K562 (cell line): ENCODE measurements around the gene STRADB. TPM values are rescaled to one million over a fixed set of nuclear protein-coding genes. Genes with fewer than 3 reads are reported as not detected.

Experiments
- ATAC-seq: fragments of 200-7000 bp; cut with Tn5 transposase; 3 replicates; pipeline ENCODE4 v1.9.1; 2020; ENCODE audit warnings: moderate library complexity
- BruUV-seq: library from RNA; stranded (reverse); fragments of 400-500 nt; replicated peaks from 2 replicates; lab custom pipeline; 2021; lab: Mats Ljungman, UMichigan
- CTCF ChIA-PET: fragments of 300-600 bp; formaldehyde crosslinking; extraction: SDS; loops from one replicate; lab custom pipeline; 2021; ENCODE audit warnings: low intra/inter-chr PET ratio; lab: Yijun Ruan, JAX
- POLR2A ChIA-PET: fragments of 300-600, 350-650 bp; sonication (Branson Sonifier 250); formaldehyde crosslinking; extraction: SDS; loops from one replicate; lab custom pipeline; 2021; ENCODE audit warnings: antibody characterized with exemption, inconsistent platforms; lab: Yijun Ruan, JAX
- DNase-seq, 4 experiments: peaks; one replicate each; pipeline versions ENCODE4 v3.0.0 to v3.0.0-alpha.2; 2011 to 2018; ENCODE audit warnings: low spot score in 3 of 4, mixed read lengths in 3 of 4; ENCODE audit errors: extremely low read depth in 1 of 4
- FAIRE-seq: peaks from 2 replicates; lab custom pipeline; 2011; peaks lifted over from hg19 to GRCh38; lab: Jason Lieb, UNC
- H2AFZ ChIP-seq: 2 replicates; pipeline ENCODE4 v1.6.0; 2011; ENCODE audit warnings: low read depth, low read length, control low read depth, inconsistent platforms
- H3K27ac ChIP-seq: fragments of 200-600 bp; 3 replicates; pipeline ENCODE4 v1.8.0; 2011; ENCODE audit warnings: low read depth, mild to moderate bottlenecking, control low read depth, inconsistent platforms, low read length, moderate library complexity, mixed read lengths; ENCODE audit errors: extremely low read depth
- H3K27me3 ChIP-seq, 2 experiments: fragments of 300-600 bp in 1 of 2; 2 replicates in 1 of 2; 3 replicates in 1 of 2; pipeline versions ENCODE4 v1.6.0 to v1.8.0; 2011; ENCODE audit warnings: inconsistent platforms in 2 of 2, low read length in 2 of 2, mild to moderate bottlenecking in 1 of 2, mixed read lengths in 1 of 2, moderate library complexity in 1 of 2; ENCODE audit not compliant: control insufficient read depth in 2 of 2, insufficient read depth in 2 of 2
- H3K36me3 ChIP-seq: fragments of 300-600 bp; 3 replicates; pipeline ENCODE4 v1.8.0; 2011; ENCODE audit warnings: mild to moderate bottlenecking, low read length, inconsistent platforms; ENCODE audit not compliant: control insufficient read depth, insufficient read depth
- H3K4me1 ChIP-seq, 2 experiments: fragments of 200-600 bp in 1 of 2; replicated peaks in 1 of 2; 2 replicates in 1 of 2; 3 replicates in 1 of 2; pipeline versions ENCODE4 v1.5.1 to v1.8.0; 2011; ENCODE audit warnings: inconsistent platforms in 2 of 2, low read length in 2 of 2, mild to moderate bottlenecking in 1 of 2, mixed read lengths in 1 of 2, moderate library complexity in 1 of 2; ENCODE audit not compliant: control insufficient read depth in 2 of 2, insufficient read depth in 2 of 2
- H3K4me2 ChIP-seq: 2 replicates; pipeline ENCODE4 v1.6.1; 2011; ENCODE audit warnings: low read length, control low read depth, inconsistent platforms, mixed read lengths; ENCODE audit not compliant: insufficient read depth
- H3K4me3 ChIP-seq: fragments of 200-600 bp; sonication (generic), shearing (Covaris generic); 2 replicates; pipeline ENCODE4 v1.5.1; 2016; ENCODE audit warnings: control low read depth, inconsistent platforms
- H3K79me2 ChIP-seq: fragments of 200-600 bp; 3 replicates; pipeline ENCODE4 v1.8.0; 2011; ENCODE audit warnings: low read length, inconsistent platforms; ENCODE audit not compliant: control insufficient read depth, insufficient read depth
- H3K9ac ChIP-seq, 2 experiments: 2 replicates each; pipeline versions ENCODE4 v1.6.0 to v1.6.1; 2011; ENCODE audit warnings: low read depth in 2 of 2, low read length in 2 of 2, control low read depth in 1 of 2, inconsistent platforms in 1 of 2, mild to moderate bottlenecking in 1 of 2, mixed read lengths in 1 of 2; ENCODE audit not compliant: insufficient read depth in 1 of 2
- H3K9me1 ChIP-seq: one replicate; pipeline ENCODE4 v1.6.0; 2011; ENCODE audit warnings: inconsistent platforms, mild to moderate bottlenecking, low read length, moderate library complexity; ENCODE audit not compliant: control insufficient read depth, insufficient read depth
- H3K9me3 ChIP-seq: replicated peaks from 2 replicates; pipeline ENCODE4 v1.5.1; 2011; ENCODE audit warnings: low read depth, low read length, inconsistent platforms; ENCODE audit not compliant: control insufficient read depth, insufficient read depth
- H4K20me1 ChIP-seq: replicated peaks from 2 replicates; pipeline ENCODE4 v1.6.1; 2011; ENCODE audit warnings: low read length, inconsistent platforms, mixed read lengths; ENCODE audit not compliant: control insufficient read depth, insufficient read depth
- HCFC1 ChIP-seq: IDR thresholded peaks from 2 replicates; pipeline ENCODE4 v1.6.1; 2012; ENCODE audit warnings: low read depth, low read length, improper control_type of control experiment
- MEIS2 ChIP-seq: fragments of 450-650 bp; IDR thresholded peaks from 2 replicates; pipeline ENCODE4 v1.6.1; 2014; ENCODE audit warnings: mild to moderate bottlenecking; ENCODE audit not compliant: partially characterized antibody
- NFIC ChIP-seq: fragments of 450-650 bp; IDR thresholded peaks from 2 replicates; pipeline ENCODE4 v1.6.1; 2017; ENCODE audit warnings: mild to moderate bottlenecking, inconsistent platforms
- SOX6 ChIP-seq: fragments of 450-650 bp; IDR thresholded peaks from 2 replicates; pipeline ENCODE4 v1.6.1; 2014; ENCODE audit warnings: mild to moderate bottlenecking
- ZBTB7A ChIP-seq: IDR thresholded peaks from 2 replicates; pipeline ENCODE4 v1.6.1; 2011; ENCODE audit warnings: low read depth, mild to moderate bottlenecking, low read length, moderate library complexity, borderline replicate concordance; ENCODE audit not compliant: control insufficient read depth
- WGBS: fragments of 100-300 bp; shearing (Covaris generic); methylation state at CpG from one replicate; pipeline ENCODE4 v1.1.6; 2016; ENCODE audit warnings: low coverage, mixed read lengths; ENCODE audit not compliant: insufficient coverage; ENCODE audit errors: missing lambda C conversion rate; 5-methylcytosine and 5-hydroxymethylcytosine counted together
- in situ Hi-C: fragments of 300-500 bp; cut with MboI; formaldehyde crosslinking; loops from 4 replicates; pipeline ENCODE4 v1.15.0; 2018; ENCODE audit warnings: inconsistent platforms, mixed read lengths
- intact Hi-C: fragments of 100-400 bp; cut with micrococcal nuclease; formaldehyde crosslinking; loops from 2 replicates; pipeline ENCODE4 v1.14.2; 2022
- polyA plus RNA-seq, 8 experiments: library from polyadenylated mRNA; depleted of rRNA in 4 of 8; stranded (reverse) in 5 of 8; unstranded in 3 of 8; fragments of >200 nt; fragmentation: Nextera tagmentation in 2 of 8; fragmentation: Illumina TruSeq in 1 of 8; extraction: Ambion mirVana in 2 of 8; extraction: Trizol in 1 of 8; gene quantifications; 2 replicates each; pipeline versions ENCODE4 v1.2.1 to v1.2.3, GENCODE V29; 2011 to 2014; ENCODE audit warnings: inconsistent platforms in 1 of 8, missing spikeins in 1 of 8
- total RNA-seq, 7 experiments: library from RNA; depleted of rRNA in 6 of 7; stranded (reverse); fragments of >200 nt in 6 of 7; fragmentation: Illumina TruSeq in 2 of 7; extraction: Trizol in 2 of 7; gene quantifications; 2 replicates each; pipeline versions ENCODE4 v1.2.1 to v1.2.3, GENCODE V29; 2011 to 2021; ENCODE audit warnings: low replicate concordance in 1 of 7

STRADB gene
- total and polyA plus RNA-seq, 9 of the 15 experiments (the other 6 are each of a cell fraction or from before 2014, with no cell fraction given) = 6.9 to 30.6 (median 15.7) TPM

DNA sequence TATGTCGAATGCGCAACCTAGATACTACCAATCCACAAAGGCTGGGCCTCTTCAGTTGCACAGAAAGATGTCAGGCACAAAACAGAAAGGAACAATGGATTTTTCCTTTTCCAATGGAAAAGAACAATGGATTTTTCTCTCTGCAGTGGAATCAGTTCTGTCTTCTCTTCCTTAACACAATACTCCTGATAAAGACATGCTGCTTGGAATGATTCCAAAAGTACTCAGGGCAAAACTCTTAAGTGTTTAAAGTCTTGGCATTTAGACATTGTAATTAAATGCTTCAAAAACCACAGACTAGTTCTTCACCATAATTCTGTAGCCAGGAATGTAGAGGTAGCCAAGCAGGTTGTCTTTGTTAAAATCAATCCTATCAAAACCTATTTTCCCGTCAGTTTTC lies 47.7 kb upstream of the STRADB start:
- WGBS = 58% methylated on average over 3 of the region's 3 CpGs
- no TSS peak for BruUV-seq
- TF ChIP-seq HCFC1 = no peak
- TF ChIP-seq ZBTB7A = no peak
- no peak for TF ChIP-seq MEIS2
- TF ChIP-seq NFIC = peak; percentile 82
- TF ChIP-seq SOX6 = peak; percentile 68; the same call in 1 of the 2 replicates
- H4K20me1 ChIP-seq = no peaks in the 10 kb centered on the region
- peaks cover 65% of the 10 kb centered on the region for H3K79me2 ChIP-seq
- in situ Hi-C loops = no loop called here
- H3K9ac ChIP-seq = no peak overlapping the region; a peak in 1 of 4 replicates
- ChIA-PET CTCF (no interaction called here), POLR2A (interaction anchor here (1.4 to 1.9 kb wide), 3 partner anchors 8 to 11 kb away, joined by 5 read pairs; no protein-coding TSS in a partner anchor)
- intact Hi-C loops = no loop called here
- H3K4me3 ChIP-seq = no peak overlapping the region
- ATAC-seq (peak; percentile 25; the same call in 2 of the 3 replicates), DNase-seq (peak in 1 of 4 experiments; percentile 25), FAIRE-seq (peak; percentile 62)
- no peaks in the 10 kb centered on the region for H3K27me3 ChIP-seq
- H3K4me2 ChIP-seq = peak overlapping the region; percentile 9
- no peak overlapping the region for H2AFZ ChIP-seq
- H3K27ac ChIP-seq = no peak overlapping the region; the same call in 1 of the 3 replicates
- H3K9me3 ChIP-seq = no peaks in the 10 kb centered on the region
- H3K36me3 ChIP-seq = peaks cover 10% of the 10 kb centered on the region; the same call in 2 of the 3 replicates
- H3K9me1 ChIP-seq = no peaks in the 10 kb centered on the region
- H3K4me1 ChIP-seq = peaks cover 11 to 18% of the 10 kb centered on the region in 2 experiments; a peak in 4 of 5 replicates
